Fibroblast of skin of back (primary cell): ENCODE data around the gene ABCC6.
"Not testable (repeated sequence)": the region's sequence is repeated elsewhere in the genome, so short reads cannot be mapped to it uniquely, and the experiment has no call there.

Experiments used
- DNase-seq: peaks from one replicate; pipeline ENCODE4 v3.0.0-alpha.2; 2013

Gene ABCC6

GRCh38 chr16:16158741-16159374, 64.4 kb downstream of the ABCC6 start:
- DNase-seq: no peak

- DNase-seq: no peak
Observed at GRCh38 chr16:16158082-16158658, 65.1 kb downstream of the ABCC6 start.

- DNase-seq: no peak
Observed at GRCh38 chr16:16157166-16157565, 66.1 kb downstream of the ABCC6 start.

- no peak for DNase-seq
Observed at GRCh38 chr16:16155234-16155633, 68.1 kb downstream of the ABCC6 start.

- DNase-seq: no peak
Observed at GRCh38 chr16:16154281-16154951, 68.9 kb downstream of the ABCC6 start.

GRCh38 chr16:16153000-16153399, 70.3 kb downstream of the ABCC6 start:
- not testable (repeated sequence) for DNase-seq

GRCh38 chr16:16151315-16151714, 72.0 kb downstream of the ABCC6 start:
- DNase-seq: no peak

GRCh38 chr16:16150878-16151152, 72.5 kb downstream of the ABCC6 start:
- no peak for DNase-seq

GRCh38 chr16:16150117-16150877, 73.0 kb downstream of the ABCC6 start:
- no peak for DNase-seq

- no peak for DNase-seq
Observed at GRCh38 chr16:16149710-16150116, 73.6 kb downstream of the ABCC6 start.

GRCh38 chr16:16148755-16149154, 74.5 kb downstream of the ABCC6 start:
- DNase-seq: peak; percentile 16

- not testable (repeated sequence) for DNase-seq
Observed at GRCh38 chr16:16148000-16148599, 75.2 kb downstream of the ABCC6 start.

- no peak for DNase-seq
Observed at GRCh38 chr16:16147316-16147999, 75.8 kb downstream of the ABCC6 start.

GRCh38 chr16:16146380-16147315, 76.6 kb downstream of the ABCC6 start:
- no peak for DNase-seq

GRCh38 chr16:16145286-16145685, 78.0 kb downstream of the ABCC6 start:
- DNase-seq: no peak

GRCh38 chr16:16144416-16144815, 78.9 kb downstream of the ABCC6 start:
- DNase-seq: no peak

GRCh38 chr16:16143931-16144330, 79.4 kb downstream of the ABCC6 start:
- no peak for DNase-seq

GRCh38 chr16:16143038-16143763, 80.1 kb downstream of the ABCC6 start:
- DNase-seq: no peak

GRCh38 chr16:16141784-16142396, 81.4 kb downstream of the ABCC6 start:
- no peak for DNase-seq

- DNase-seq: no peak
Observed at GRCh38 chr16:16141141-16141540, 82.2 kb downstream of the ABCC6 start.
